PC-9 (cell line): ENCODE measurements around the gene RUNX1. TPM values are rescaled to one million over a fixed set of nuclear protein-coding genes. Genes with fewer than 3 reads are reported as not detected.
"Not testable (repeated sequence)": the region's sequence is repeated elsewhere in the genome, so short reads cannot be mapped to it uniquely, and the experiment has no call there.

ENCODE experiments used
- BruUV-seq: library from RNA; stranded (reverse); fragments of 400-500 nt; replicated peaks from 2 replicates; lab custom pipeline; 2021; lab: Mats Ljungman, UMichigan
- CTCF ChIA-PET: fragments of 300-600 bp; sonication (Branson Sonifier 250); formaldehyde crosslinking; loops from one replicate; lab custom pipeline; 2022; ENCODE audit warnings: antibody characterized with exemption; lab: Charles Lee
- POLR2A ChIA-PET: fragments of 300-600 bp; sonication (Branson Sonifier 250); formaldehyde crosslinking; loops from one replicate; lab custom pipeline; 2022; ENCODE audit warnings: antibody characterized with exemption; ENCODE audit not compliant: unreplicated experiment; lab: Charles Lee
- DNase-seq, 2 experiments: peaks; one replicate each; pipeline versions ENCODE4 v3.0.0 to v3.0.0-alpha.2; 2015 to 2022; ENCODE audit warnings: mixed read lengths in 1 of 2
- H2AFZ ChIP-seq: fragments of 200-600 bp; sonication (generic); 2 replicates; pipeline ENCODE4 v1.8.1; 2017; ENCODE audit warnings: antibody characterized with exemption
- H3F3A ChIP-seq: fragments of 200-600 bp; sonication (generic); 2 replicates; pipeline ENCODE4 v1.8.1; 2017; ENCODE audit warnings: antibody characterized with exemption, mild to moderate bottlenecking, low read depth; ENCODE audit not compliant: insufficient read depth
- H3K27ac ChIP-seq: fragments of 200-600 bp; sonication (generic); 2 replicates; pipeline ENCODE4 v1.6.1; 2016; ENCODE audit warnings: mixed run types
- H3K27me3 ChIP-seq: fragments of 200-600 bp; sonication (generic); 2 replicates; pipeline ENCODE4 v1.6.1; 2016; ENCODE audit warnings: low read depth, mixed run types; ENCODE audit not compliant: insufficient read depth
- H3K36me3 ChIP-seq: fragments of 200-600 bp; sonication (generic); 2 replicates; pipeline ENCODE4 v1.6.1; 2016; ENCODE audit warnings: low read depth, mixed run types
- H3K4me1 ChIP-seq: fragments of 200-600 bp; sonication (generic); replicated peaks from 2 replicates; pipeline ENCODE4 v1.6.1; 2016; ENCODE audit warnings: mixed run types; ENCODE audit not compliant: insufficient read depth
- H3K4me2 ChIP-seq: fragments of 200-600 bp; sonication (generic); 2 replicates; pipeline ENCODE4 v1.6.1; 2017; ENCODE audit warnings: mixed run types
- H3K4me3 ChIP-seq: fragments of 200-600 bp; sonication (generic); 2 replicates; pipeline ENCODE4 v1.6.1; 2016; ENCODE audit warnings: mixed run types
- H3K79me2 ChIP-seq: fragments of 200-600 bp; sonication (generic); 2 replicates; pipeline ENCODE4 v1.6.1; 2017; ENCODE audit warnings: low read depth, mixed run types
- H3K9me2 ChIP-seq: fragments of 200-600 bp; sonication (generic); 2 replicates; pipeline ENCODE4 v1.8.1; 2017; ENCODE audit warnings: mild to moderate bottlenecking; ENCODE audit not compliant: insufficient read depth
- H3K9me3 ChIP-seq: fragments of 200-600 bp; sonication (generic); 2 replicates; pipeline ENCODE4 v1.8.1; 2016; ENCODE audit warnings: low read depth; ENCODE audit not compliant: insufficient read depth
- H4K20me1 ChIP-seq: fragments of 200-600 bp; sonication (generic); 2 replicates; pipeline ENCODE4 v1.8.1; 2017; ENCODE audit not compliant: insufficient read depth
- EZH2 ChIP-seq: fragments of 200-600 bp; sonication (generic); IDR thresholded peaks from 2 replicates; pipeline ENCODE4 v1.8.0; 2017; ENCODE audit warnings: antibody characterized with exemption, low read depth
- intact Hi-C: fragments of 100-400 bp; cut with micrococcal nuclease; formaldehyde crosslinking; loops from one replicate; pipeline ENCODE4 v1.10.0; 2022; ENCODE audit not compliant: unreplicated experiment
- total RNA-seq: library from RNA; stranded (reverse); gene quantifications from 2 replicates; pipeline ENCODE4 v1.2.3, GENCODE V29; 2021
- TF ChIP-seq, protein P1 (sequence below): fragments of 200-600 bp; sonication (generic); conservative IDR thresholded peaks from 2 replicates; pipeline ENCODE4 v1.6.1; 2017; ENCODE audit warnings: mixed run types, antibody characterized with exemption, mild to moderate bottlenecking, moderate library complexity

RUNX1 gene
- total RNA-seq, 1 experiment from 2014 or later = 58.5 TPM

DNA sequence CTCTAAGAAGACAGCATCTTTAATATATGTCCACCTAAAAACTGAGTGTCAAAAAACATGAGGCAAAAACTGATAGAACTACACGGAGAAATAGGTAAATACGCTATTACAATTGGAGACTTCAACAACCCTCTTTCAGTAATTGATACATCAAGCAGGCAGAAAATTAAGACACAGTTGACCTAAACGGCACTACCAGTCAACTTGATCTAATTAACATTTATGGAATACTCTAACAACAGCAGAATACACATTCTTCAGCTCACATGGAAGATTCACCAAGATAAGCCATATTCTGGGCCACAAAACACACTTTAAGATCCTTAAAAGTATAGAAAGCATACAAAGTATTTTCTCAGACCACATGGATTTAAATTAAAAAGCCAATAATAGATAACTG lies 242.7 kb downstream of the RUNX1 start:
- intact Hi-C loops = loop anchor here (2.0 to 5.0 kb wide), 2 partner anchors 58 to 76 kb away; no protein-coding TSS in a partner anchor
- CTCF ChIA-PET = no interaction called here
- H3K79me2 ChIP-seq = peaks cover 71% of the 10 kb centered on the region

DNA sequence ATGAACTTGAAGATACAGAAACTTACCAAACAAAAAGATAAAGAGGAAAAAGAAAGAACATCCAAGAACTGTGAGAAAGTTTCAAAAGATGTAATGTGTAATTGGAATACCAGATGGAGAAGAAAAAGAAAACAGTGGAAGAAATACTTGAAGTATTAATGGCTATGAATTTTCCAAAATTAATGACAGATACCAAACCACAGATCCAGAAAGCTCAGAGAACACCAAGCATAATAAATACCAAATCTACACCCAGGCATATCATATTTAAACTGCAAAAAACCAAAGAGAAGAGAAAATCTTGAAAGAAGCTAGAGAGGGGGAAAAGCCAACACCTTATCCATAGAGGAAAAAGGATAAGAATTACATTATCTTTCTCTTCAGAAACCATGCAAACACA lies 243.9 kb downstream of the RUNX1 start:
- Histone ChIP-seq H3K4me2 (no peak overlapping the region), H3K79me2 (peaks cover 71% of the 10 kb centered on the region), H3K4me3 (no peak overlapping the region), H3K9me2 (no peaks in the 10 kb centered on the region), H3K27me3 (no peaks in the 10 kb centered on the region), H2AFZ (no peak overlapping the region), H3K9me3 (peaks cover 7% of the 10 kb centered on the region), H3K36me3 (peaks cover 62% of the 10 kb centered on the region), H3F3A (peaks cover 49% of the 10 kb centered on the region), H3K4me1 (peaks cover 62% of the 10 kb centered on the region), H4K20me1 (no peaks in the 10 kb centered on the region), H3K27ac (0 out of 2 replicates have a peak overlapping the region, but pooled peaks have one; percentile 6)
- ChIA-PET POLR2A (no interaction called here), CTCF (no interaction called here)
- DNase-seq = no peak
- TF ChIP-seq, protein P1, sequence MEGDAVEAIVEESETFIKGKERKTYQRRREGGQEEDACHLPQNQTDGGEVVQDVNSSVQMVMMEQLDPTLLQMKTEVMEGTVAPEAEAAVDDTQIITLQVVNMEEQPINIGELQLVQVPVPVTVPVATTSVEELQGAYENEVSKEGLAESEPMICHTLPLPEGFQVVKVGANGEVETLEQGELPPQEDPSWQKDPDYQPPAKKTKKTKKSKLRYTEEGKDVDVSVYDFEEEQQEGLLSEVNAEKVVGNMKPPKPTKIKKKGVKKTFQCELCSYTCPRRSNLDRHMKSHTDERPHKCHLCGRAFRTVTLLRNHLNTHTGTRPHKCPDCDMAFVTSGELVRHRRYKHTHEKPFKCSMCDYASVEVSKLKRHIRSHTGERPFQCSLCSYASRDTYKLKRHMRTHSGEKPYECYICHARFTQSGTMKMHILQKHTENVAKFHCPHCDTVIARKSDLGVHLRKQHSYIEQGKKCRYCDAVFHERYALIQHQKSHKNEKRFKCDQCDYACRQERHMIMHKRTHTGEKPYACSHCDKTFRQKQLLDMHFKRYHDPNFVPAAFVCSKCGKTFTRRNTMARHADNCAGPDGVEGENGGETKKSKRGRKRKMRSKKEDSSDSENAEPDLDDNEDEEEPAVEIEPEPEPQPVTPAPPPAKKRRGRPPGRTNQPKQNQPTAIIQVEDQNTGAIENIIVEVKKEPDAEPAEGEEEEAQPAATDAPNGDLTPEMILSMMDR = no peak
- no peak for TF ChIP-seq EZH2
- BruUV-seq = no TSS peak
- intact Hi-C loops = loop anchor here (5.0 kb wide), 1 partner anchor 77 kb away; no protein-coding TSS in a partner anchor

More for the DNA sequence above, 242.7 kb downstream of the RUNX1 start:
- BruUV-seq = no TSS peak
- no peak overlapping the region for H3K4me3 ChIP-seq
- 0 out of 2 replicates have a peak overlapping the region, but pooled peaks have one; percentile 62 for H3K4me2 ChIP-seq
- peaks cover 54% of the 10 kb centered on the region for H3F3A ChIP-seq
- peaks cover 7% of the 10 kb centered on the region for H3K9me3 ChIP-seq
- no peaks in the 10 kb centered on the region for H3K9me2 ChIP-seq
- H3K27me3 ChIP-seq = no peaks in the 10 kb centered on the region
- peaks cover 60% of the 10 kb centered on the region for H3K36me3 ChIP-seq
- DNase-seq = no peak
- POLR2A ChIA-PET = no interaction called here
- no peak overlapping the region for H2AFZ ChIP-seq
- peak overlapping the region; percentile 100 for H3K27ac ChIP-seq
- no peaks in the 10 kb centered on the region for H4K20me1 ChIP-seq
- TF ChIP-seq EZH2 = no peak
- TF ChIP-seq, protein P1 = no peak
- H3K4me1 ChIP-seq = peaks cover 75% of the 10 kb centered on the region

DNA sequence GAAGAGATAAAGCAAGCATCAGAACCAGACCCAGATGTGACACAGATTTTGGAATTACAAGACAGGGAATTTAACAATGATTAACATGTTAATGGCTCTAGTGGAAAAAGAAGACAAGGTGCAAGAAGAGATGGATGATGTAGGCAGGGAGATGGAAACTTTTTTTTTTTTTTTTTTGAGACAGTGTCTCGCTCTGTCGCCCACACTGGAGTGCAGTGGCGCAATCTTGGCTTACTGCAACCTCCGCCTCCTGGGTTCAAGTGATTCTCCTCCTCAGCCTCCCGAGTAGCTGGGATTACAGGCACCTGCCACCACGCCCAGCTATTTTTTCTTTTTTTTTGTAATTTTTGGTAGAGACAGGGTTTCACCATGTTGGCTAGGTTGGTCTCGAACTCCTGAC lies 244.5 kb downstream of the RUNX1 start:
- peaks cover 67% of the 10 kb centered on the region for H3K79me2 ChIP-seq
- H3K36me3 ChIP-seq = peaks cover 61% of the 10 kb centered on the region
- H3K4me3 ChIP-seq, H3K27me3 ChIP-seq, H3K9me3 ChIP-seq, H4K20me1 ChIP-seq, DNase-seq, intact Hi-C loops, H3K9me2 ChIP-seq, BruUV-seq, H3K4me2 ChIP-seq, POLR2A ChIA-PET, H2AFZ ChIP-seq: not testable (repeated sequence)
- peaks cover 51% of the 10 kb centered on the region for H3F3A ChIP-seq
- peaks cover 56% of the 10 kb centered on the region for H3K4me1 ChIP-seq
- CTCF ChIA-PET = interaction anchor here (0.5 kb wide), 1 partner anchor 19 kb away, joined by 5 read pairs; no protein-coding TSS in a partner anchor
- H3K27ac ChIP-seq = peak overlapping the region; percentile 37; the same call in 1 of the 2 replicates
